Neural progenitor cell (in vitro differentiated cells): ENCODE results near the gene PKD1.
"Not testable (repeated sequence)": the region's sequence is repeated elsewhere in the genome, so short reads cannot be mapped to it uniquely, and the experiment has no call there.

Source experiments
- EZH2 ChIP-seq: fragments of 200-600 bp; sonication (generic); IDR thresholded peaks from 2 replicates; pipeline ENCODE4 v1.6.1; 2017; ENCODE audit warnings: antibody characterized with exemption, mild to moderate bottlenecking, moderate library complexity
- EZH2phosphoT487 ChIP-seq: fragments of 200-600 bp; sonication (generic); IDR thresholded peaks from 2 replicates; pipeline ENCODE4 v1.6.1; 2017; ENCODE audit warnings: antibody characterized with exemption
- TF ChIP-seq, protein P1 (sequence below): fragments of 200-600 bp; sonication (generic); IDR thresholded peaks from 2 replicates; pipeline ENCODE4 v1.5.1; 2017; ENCODE audit warnings: antibody characterized with exemption, mild to moderate bottlenecking

DNA sequence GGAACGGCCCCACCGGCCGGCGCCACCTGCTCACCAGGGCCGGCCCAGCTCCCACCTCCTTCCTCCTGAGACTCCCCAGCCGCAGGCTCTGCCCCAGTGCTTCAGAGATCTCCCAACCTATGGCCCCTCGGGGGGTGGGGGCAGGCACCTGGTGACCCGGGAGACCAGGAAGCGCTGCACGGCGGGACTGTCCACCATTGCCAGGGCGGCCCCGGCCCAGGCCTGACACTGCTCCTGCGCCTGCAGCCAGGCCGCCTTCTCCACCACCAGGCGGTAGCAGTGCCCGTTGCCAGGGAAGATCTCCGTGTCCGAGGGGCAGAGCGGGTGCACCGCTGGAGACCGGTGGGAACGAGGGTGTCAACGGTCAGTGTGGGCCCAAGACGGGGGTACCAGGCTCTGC lies 18.4 kb downstream of the PKD1 start:
- TF ChIP-seq EZH2phosphoT487, EZH2: not testable (repeated sequence)
- TF ChIP-seq, protein P1, sequence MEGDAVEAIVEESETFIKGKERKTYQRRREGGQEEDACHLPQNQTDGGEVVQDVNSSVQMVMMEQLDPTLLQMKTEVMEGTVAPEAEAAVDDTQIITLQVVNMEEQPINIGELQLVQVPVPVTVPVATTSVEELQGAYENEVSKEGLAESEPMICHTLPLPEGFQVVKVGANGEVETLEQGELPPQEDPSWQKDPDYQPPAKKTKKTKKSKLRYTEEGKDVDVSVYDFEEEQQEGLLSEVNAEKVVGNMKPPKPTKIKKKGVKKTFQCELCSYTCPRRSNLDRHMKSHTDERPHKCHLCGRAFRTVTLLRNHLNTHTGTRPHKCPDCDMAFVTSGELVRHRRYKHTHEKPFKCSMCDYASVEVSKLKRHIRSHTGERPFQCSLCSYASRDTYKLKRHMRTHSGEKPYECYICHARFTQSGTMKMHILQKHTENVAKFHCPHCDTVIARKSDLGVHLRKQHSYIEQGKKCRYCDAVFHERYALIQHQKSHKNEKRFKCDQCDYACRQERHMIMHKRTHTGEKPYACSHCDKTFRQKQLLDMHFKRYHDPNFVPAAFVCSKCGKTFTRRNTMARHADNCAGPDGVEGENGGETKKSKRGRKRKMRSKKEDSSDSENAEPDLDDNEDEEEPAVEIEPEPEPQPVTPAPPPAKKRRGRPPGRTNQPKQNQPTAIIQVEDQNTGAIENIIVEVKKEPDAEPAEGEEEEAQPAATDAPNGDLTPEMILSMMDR = not testable (repeated sequence)
